HepG2 (cell line): ENCODE results near the gene OPN5.

Source experiments
- ELF3 ChIP-seq: IDR thresholded peaks from 2 replicates; pipeline ENCODE4 v1.6.1; 2016; ENCODE audit warnings: missing genetic modification reagents, missing compliant biosample characterization
- USF2 ChIP-seq, 2 experiments: sonication (generic) in 1 of 2; formaldehyde crosslinking in 1 of 2; IDR thresholded peaks; 2 replicates each; pipeline versions ENCODE4 v1.5.1 to v1.6.1; 2011 to 2020; ENCODE audit warnings: borderline replicate concordance in 1 of 2, low read depth in 1 of 2, low read length in 1 of 2, mild to moderate bottlenecking in 1 of 2, missing genetic modification reagents in 1 of 2, moderate library complexity in 1 of 2

DNA sequence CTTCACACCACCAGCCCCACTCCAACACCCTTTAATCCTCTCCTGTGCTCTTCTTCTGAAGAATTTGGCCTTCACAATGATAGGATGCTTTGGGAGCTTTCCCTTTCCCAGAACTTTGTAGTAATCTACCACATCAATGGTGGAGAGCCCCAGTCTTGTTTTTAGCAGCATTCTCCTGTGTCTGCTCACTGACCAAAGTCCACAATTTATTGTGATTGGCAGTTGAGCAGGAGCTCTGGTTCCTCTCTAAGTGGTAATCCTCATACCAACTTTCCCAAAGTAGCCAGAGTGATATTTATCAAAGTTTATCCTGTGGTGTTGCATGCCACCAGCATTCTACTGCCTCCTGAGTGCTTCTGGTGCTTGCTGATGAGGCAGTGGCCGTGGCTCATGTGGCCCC lies 29.0 kb upstream of the OPN5 start:
- TF ChIP-seq USF2 (IDR thresholded peaks at IDR 0.05; ENCODE audit: low read depth, low read length) (no peak), USF2 (CRISPR knock-in tag; IDR thresholded peaks at IDR 0.05; ENCODE audit: borderline replicate concordance) (no peak), ELF3 (CRISPR knock-in tag) (no peak)
